AG09319 (cell line): ENCODE measurements around the gene SLC6A13.

Source experiments
- DNase-seq: peaks from one replicate; pipeline ENCODE4 v3.0.0-alpha.2; 2010; ENCODE audit warnings: low read depth; ENCODE audit errors: extremely low read depth
- TF ChIP-seq, protein P1 (sequence below): IDR thresholded peaks from 2 replicates; pipeline ENCODE4 v1.5.1; 2011; ENCODE audit warnings: low read depth, mild to moderate bottlenecking, inconsistent platforms, low read length, moderate library complexity

SLC6A13 gene

DNA sequence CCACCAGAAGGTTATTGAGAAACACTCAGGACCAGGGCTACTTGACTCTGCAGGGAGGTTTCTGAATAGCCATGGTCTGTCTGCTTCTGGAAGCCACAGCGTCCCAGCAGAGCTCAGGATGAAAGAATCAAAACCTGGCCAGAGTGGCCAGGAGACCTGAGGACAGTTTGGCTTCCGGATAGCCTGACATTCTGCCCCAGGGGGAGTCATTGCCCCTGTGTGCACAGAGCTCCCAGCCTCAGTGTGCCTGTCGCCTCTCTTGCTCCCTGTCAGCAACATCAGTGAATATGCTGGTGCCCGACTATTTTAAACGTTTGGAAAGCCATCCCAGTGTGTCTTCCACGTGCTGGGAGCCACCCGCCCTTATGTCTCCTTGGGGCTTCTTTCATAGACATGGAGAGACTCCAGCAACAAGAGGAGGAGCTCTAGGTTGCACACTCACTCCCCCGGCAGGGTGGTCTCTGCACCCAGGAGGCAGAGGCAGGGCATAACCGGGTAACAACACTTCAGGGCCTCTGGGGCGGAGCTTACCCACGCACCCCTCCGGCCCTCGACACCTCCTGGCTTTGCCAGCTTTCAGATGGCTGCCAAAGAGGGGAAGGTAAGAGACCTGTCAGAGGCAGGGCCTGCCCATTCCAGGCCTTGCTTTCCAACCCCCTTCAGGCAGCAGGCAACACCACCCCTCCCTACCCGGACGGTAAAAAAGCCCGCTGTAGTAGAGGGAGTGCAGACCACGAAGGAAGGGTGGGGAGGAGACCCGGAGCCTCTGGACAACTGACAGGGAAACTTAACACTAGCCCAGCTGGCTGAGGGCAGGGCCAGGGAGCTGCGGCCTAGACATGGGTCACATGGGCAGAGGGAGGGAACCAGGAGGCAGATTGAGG, 29.7 kb downstream of the SLC6A13 start:
- TF ChIP-seq, protein P1, sequence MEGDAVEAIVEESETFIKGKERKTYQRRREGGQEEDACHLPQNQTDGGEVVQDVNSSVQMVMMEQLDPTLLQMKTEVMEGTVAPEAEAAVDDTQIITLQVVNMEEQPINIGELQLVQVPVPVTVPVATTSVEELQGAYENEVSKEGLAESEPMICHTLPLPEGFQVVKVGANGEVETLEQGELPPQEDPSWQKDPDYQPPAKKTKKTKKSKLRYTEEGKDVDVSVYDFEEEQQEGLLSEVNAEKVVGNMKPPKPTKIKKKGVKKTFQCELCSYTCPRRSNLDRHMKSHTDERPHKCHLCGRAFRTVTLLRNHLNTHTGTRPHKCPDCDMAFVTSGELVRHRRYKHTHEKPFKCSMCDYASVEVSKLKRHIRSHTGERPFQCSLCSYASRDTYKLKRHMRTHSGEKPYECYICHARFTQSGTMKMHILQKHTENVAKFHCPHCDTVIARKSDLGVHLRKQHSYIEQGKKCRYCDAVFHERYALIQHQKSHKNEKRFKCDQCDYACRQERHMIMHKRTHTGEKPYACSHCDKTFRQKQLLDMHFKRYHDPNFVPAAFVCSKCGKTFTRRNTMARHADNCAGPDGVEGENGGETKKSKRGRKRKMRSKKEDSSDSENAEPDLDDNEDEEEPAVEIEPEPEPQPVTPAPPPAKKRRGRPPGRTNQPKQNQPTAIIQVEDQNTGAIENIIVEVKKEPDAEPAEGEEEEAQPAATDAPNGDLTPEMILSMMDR, result no peak
- DNase-seq, result no peak

DNA sequence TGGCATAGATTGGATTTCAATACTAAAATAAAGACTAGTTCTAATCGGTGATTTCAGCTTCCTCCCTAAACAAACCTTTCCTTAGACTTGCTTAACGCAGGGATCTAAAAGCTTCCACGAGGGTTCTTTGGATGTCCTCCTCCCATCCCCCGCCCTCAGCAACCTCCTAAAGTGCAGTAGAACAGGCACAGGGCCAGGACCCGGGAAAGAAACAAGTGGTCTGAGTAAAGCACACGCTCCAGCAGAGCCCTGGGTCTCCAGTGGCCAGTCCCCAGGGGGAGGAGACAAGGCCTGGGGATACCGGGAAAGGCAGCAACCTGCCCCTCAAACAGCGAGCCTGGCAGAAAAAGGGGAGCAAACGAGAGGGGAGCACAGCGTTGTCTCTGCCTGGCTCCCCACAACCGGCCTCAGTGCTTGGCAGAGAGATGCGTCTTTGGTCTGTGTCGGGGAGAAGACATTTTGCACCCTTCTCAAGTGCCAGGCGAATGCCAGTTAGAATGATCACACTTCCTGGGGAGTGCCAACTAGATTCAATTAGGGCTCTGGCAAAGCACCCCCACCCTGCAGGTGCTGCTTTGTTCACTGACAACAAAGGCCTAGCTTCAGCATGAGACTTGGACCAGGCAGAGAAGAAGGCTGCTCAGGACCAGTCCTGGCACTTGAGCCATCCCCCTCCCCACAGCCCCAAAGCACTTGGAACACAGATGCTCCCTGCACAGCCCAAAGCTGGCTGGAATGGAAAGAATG, 31.5 kb downstream of the SLC6A13 start:
- DNase-seq, result no peak
- TF ChIP-seq, protein P1, result no peak

- TF ChIP-seq, protein P1, result no peak
These were observed 33.0 kb downstream of the SLC6A13 start for GRCh38 chr12:229441-230191.

GRCh38 chr12:228846-229200, 33.8 kb downstream of the SLC6A13 start:
- TF ChIP-seq, protein P1, result no peak
- no peak for DNase-seq

More at GRCh38 chr12:229441-230191, 33.0 kb downstream of the SLC6A13 start:
- DNase-seq, result no peak

DNA sequence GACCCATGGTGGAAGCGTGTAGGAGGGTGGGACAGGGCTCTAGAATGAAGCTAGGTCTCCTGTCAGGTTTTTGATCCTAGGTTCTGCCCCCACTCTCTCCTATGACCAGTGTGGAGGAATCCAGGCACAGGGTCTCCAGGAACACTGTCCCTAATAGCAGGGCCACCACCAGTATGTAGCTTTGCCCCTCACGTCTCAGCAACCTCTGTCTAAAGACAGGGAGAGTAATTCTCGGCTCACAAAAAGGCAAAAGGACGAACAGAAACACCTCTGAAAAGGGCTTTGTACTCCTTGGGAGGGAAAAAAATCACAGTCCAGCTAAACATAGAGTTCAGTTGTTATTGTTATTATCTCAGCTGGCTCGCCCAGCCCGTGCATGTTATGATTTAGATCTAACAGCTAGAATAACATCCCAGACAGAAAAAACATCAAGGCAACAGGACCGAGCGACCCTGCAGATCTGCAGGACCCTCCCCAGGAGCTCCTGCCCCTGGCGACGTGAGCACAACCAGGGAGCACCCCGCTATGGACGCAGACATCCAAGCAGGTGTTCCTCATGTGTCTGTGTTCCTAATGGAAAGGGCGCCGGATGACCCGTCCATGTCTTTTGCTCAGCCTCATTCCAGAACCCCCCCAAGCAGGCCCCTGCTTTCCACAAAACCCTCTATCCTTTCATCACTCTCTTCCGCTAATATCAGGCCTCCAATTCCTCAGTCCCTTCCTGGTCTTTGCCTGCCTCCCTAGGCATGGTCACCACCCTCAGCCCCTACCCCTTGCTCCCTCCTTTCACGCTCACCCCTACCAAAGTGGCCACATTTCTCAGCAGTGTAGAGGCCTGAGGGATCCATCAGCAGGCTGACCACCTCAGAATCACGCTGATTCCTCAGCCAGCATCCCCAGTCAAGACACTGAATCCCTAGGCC, 34.5 kb downstream of the SLC6A13 start:
- TF ChIP-seq, protein P1, result no peak
- no peak for DNase-seq

- TF ChIP-seq, protein P1, result no peak
- no peak for DNase-seq
These were observed 35.2 kb downstream of the SLC6A13 start for GRCh38 chr12:227286-227915.
